HUES48 (cell line): ENCODE results near the gene MCTP2.

Source experiments
- H3K27ac ChIP-seq: one replicate; pipeline ENCODE4 v1.7.0; 2013; ENCODE audit warnings: low read depth, low read length, inconsistent platforms
- H3K27me3 ChIP-seq: 2 replicates; pipeline ENCODE4 v1.6.1; 2013; ENCODE audit warnings: mild to moderate bottlenecking, low read length; ENCODE audit not compliant: control insufficient read depth, insufficient read depth
- H3K36me3 ChIP-seq: 2 replicates; pipeline ENCODE4 v1.6.1; 2013; ENCODE audit warnings: low read length; ENCODE audit not compliant: control insufficient read depth, insufficient read depth
- H3K4me1 ChIP-seq: 2 replicates; pipeline ENCODE4 v1.6.1; 2013; ENCODE audit warnings: mild to moderate bottlenecking, low read length; ENCODE audit not compliant: control insufficient read depth, insufficient read depth
- H3K4me3 ChIP-seq: 2 replicates; pipeline ENCODE4 v1.5.1; 2013; ENCODE audit warnings: mild to moderate bottlenecking, low read depth, low read length
- H3K9ac ChIP-seq: 2 replicates; pipeline ENCODE4 v1.6.1; 2013; ENCODE audit warnings: mild to moderate bottlenecking, low read depth, low read length, moderate library complexity
- H3K9me3 ChIP-seq: 2 replicates; pipeline ENCODE4 v1.6.1; 2013; ENCODE audit warnings: low read length; ENCODE audit not compliant: control insufficient read depth, insufficient read depth

The MCTP2 gene

GRCh38 chr15:94455297-94455696 is 223.9 kb downstream of the MCTP2 start:
- Histone ChIP-seq H3K4me3 (no peak overlapping the region), H3K4me1 (peaks cover under 1% of the 10 kb centered on the region; the same call in 1 of the 2 replicates), H3K9me3 (no peaks in the 10 kb centered on the region), H3K9ac (no peak overlapping the region), H3K27me3 (no peaks in the 10 kb centered on the region), H3K36me3 (no peaks in the 10 kb centered on the region), H3K27ac (no peak overlapping the region)

GRCh38 chr15:94456226-94456625 is 224.9 kb downstream of the MCTP2 start:
- no peaks in the 10 kb centered on the region for H3K36me3 ChIP-seq
- H3K27ac ChIP-seq: no peak overlapping the region
- H3K9ac ChIP-seq: no peak overlapping the region
- H3K4me1 ChIP-seq: peaks cover 5% of the 10 kb centered on the region; the same call in 1 of the 2 replicates
- no peaks in the 10 kb centered on the region for H3K9me3 ChIP-seq
- H3K27me3 ChIP-seq: no peaks in the 10 kb centered on the region
- H3K4me3 ChIP-seq: no peak overlapping the region

GRCh38 chr15:94457661-94458060 is 226.3 kb downstream of the MCTP2 start:
- Histone ChIP-seq H3K27me3 (no peaks in the 10 kb centered on the region), H3K4me3 (no peak overlapping the region), H3K27ac (no peak overlapping the region), H3K4me1 (peaks cover 5% of the 10 kb centered on the region; the same call in 1 of the 2 replicates), H3K36me3 (no peaks in the 10 kb centered on the region), H3K9me3 (no peaks in the 10 kb centered on the region), H3K9ac (no peak overlapping the region)

GRCh38 chr15:94460624-94461023 is 229.3 kb downstream of the MCTP2 start:
- Histone ChIP-seq H3K27me3 (no peaks in the 10 kb centered on the region), H3K4me3 (no peak overlapping the region), H3K27ac (no peak overlapping the region), H3K36me3 (no peaks in the 10 kb centered on the region), H3K9ac (no peak overlapping the region), H3K4me1 (peaks cover 5% of the 10 kb centered on the region; the same call in 1 of the 2 replicates), H3K9me3 (no peaks in the 10 kb centered on the region)

- no peaks in the 10 kb centered on the region for H3K4me1 ChIP-seq
Measured at GRCh38 chr15:94467034-94467433, 235.7 kb downstream of the MCTP2 start.

GRCh38 chr15:94470492-94470891 is 239.1 kb downstream of the MCTP2 start:
- no peaks in the 10 kb centered on the region for H3K27me3 ChIP-seq
- no peaks in the 10 kb centered on the region for H3K36me3 ChIP-seq
- no peak overlapping the region for H3K27ac ChIP-seq
- no peaks in the 10 kb centered on the region for H3K9me3 ChIP-seq
- no peak overlapping the region for H3K4me3 ChIP-seq
- H3K4me1 ChIP-seq: no peaks in the 10 kb centered on the region
- H3K9ac ChIP-seq: no peak overlapping the region

More at GRCh38 chr15:94467034-94467433, 235.7 kb downstream of the MCTP2 start:
- Histone ChIP-seq H3K27ac (no peak overlapping the region), H3K9me3 (no peaks in the 10 kb centered on the region), H3K36me3 (no peaks in the 10 kb centered on the region), H3K27me3 (no peaks in the 10 kb centered on the region), H3K9ac (no peak overlapping the region), H3K4me3 (no peak overlapping the region)

- no peaks in the 10 kb centered on the region for H3K36me3 ChIP-seq
- no peaks in the 10 kb centered on the region for H3K27me3 ChIP-seq
- H3K9ac ChIP-seq: no peak overlapping the region
- peaks cover 6% of the 10 kb centered on the region; the same call in 1 of the 2 replicates for H3K4me1 ChIP-seq
- no peaks in the 10 kb centered on the region for H3K9me3 ChIP-seq
- no peak overlapping the region for H3K4me3 ChIP-seq
- no peak overlapping the region for H3K27ac ChIP-seq
Measured at GRCh38 chr15:94476686-94477085, 245.3 kb downstream of the MCTP2 start.

- Histone ChIP-seq H3K27me3 (no peaks in the 10 kb centered on the region), H3K27ac (no peak overlapping the region)
Measured at GRCh38 chr15:94477913-94478553, 246.7 kb downstream of the MCTP2 start.

GRCh38 chr15:94478763-94479162 is 247.4 kb downstream of the MCTP2 start:
- no peaks in the 10 kb centered on the region for H3K27me3 ChIP-seq
- H3K9me3 ChIP-seq: no peaks in the 10 kb centered on the region
- no peak overlapping the region for H3K9ac ChIP-seq
- no peaks in the 10 kb centered on the region for H3K36me3 ChIP-seq
- no peak overlapping the region for H3K4me3 ChIP-seq
- no peak overlapping the region for H3K27ac ChIP-seq
- peaks cover 6% of the 10 kb centered on the region; the same call in 1 of the 2 replicates for H3K4me1 ChIP-seq

More at GRCh38 chr15:94477913-94478553, 246.7 kb downstream of the MCTP2 start:
- Histone ChIP-seq H3K36me3 (no peaks in the 10 kb centered on the region), H3K4me3 (no peak overlapping the region), H3K9me3 (no peaks in the 10 kb centered on the region), H3K9ac (no peak overlapping the region), H3K4me1 (peaks cover 6% of the 10 kb centered on the region; the same call in 1 of the 2 replicates)

- Histone ChIP-seq H3K9me3 (no peaks in the 10 kb centered on the region), H3K36me3 (no peaks in the 10 kb centered on the region), H3K9ac (no peak overlapping the region), H3K27ac (no peak overlapping the region), H3K27me3 (no peaks in the 10 kb centered on the region), H3K4me1 (peaks cover 6% of the 10 kb centered on the region; the same call in 1 of the 2 replicates), H3K4me3 (no peak overlapping the region)
Measured at GRCh38 chr15:94480289-94480834, 249.0 kb downstream of the MCTP2 start.

- H3K27me3 ChIP-seq: no peaks in the 10 kb centered on the region
- no peaks in the 10 kb centered on the region for H3K36me3 ChIP-seq
- no peak overlapping the region for H3K9ac ChIP-seq
- no peaks in the 10 kb centered on the region for H3K9me3 ChIP-seq
- no peak overlapping the region for H3K27ac ChIP-seq
- H3K4me1 ChIP-seq: no peaks in the 10 kb centered on the region
- no peak overlapping the region for H3K4me3 ChIP-seq
Measured at GRCh38 chr15:94485148-94485719, 253.9 kb downstream of the MCTP2 start.
